ENCODE results near the gene SPC24. TPM values are rescaled to one million over a fixed set of nuclear protein-coding genes. Genes with fewer than 3 reads are reported as not detected.
A peak's percentile ranks its signal among the peaks of the same experiment; 100 is the strongest.

Gene SPC24
- total RNA-seq, 1 donor from 2014 or later: 1.1 TPM

- Histone ChIP-seq H3K27me3 (no peaks in the 10 kb centered on the region), H3K4me1 (peaks cover 14 to 27% of the 10 kb centered on the region in 2 donors), H3K36me3 (peaks cover 5 to 13% of the 10 kb centered on the region in 2 donors), H3K9me3 (no peaks in the 10 kb centered on the region), H3K27ac (peak overlapping the region; percentile 83 to 89), H3K4me3 (no peak overlapping the region)
- no peak for TF ChIP-seq CTCF (IDR thresholded peaks at IDR 0.05)
- no peak for DNase-seq (ENCODE audit: low spot score in 2 of 2)
- intact Hi-C loops (cut with DNase I): no loop called here
These were observed 43.3 kb upstream of the SPC24 start for GRCh38 chr19:11198769-11199424.

- Histone ChIP-seq H3K4me3 (peak overlapping the region in 1 of 2 donors; percentile 67), H3K27me3 (no peaks in the 10 kb centered on the region), H3K4me1 (peaks cover 21 to 32% of the 10 kb centered on the region in 2 donors), H3K9me3 (no peaks in the 10 kb centered on the region), H3K27ac (peak overlapping the region; percentile 83 to 89), H3K36me3 (peaks cover 13 to 20% of the 10 kb centered on the region in 2 donors)
- no peak for DNase-seq (ENCODE audit: low spot score in 2 of 2)
- TF ChIP-seq CTCF (IDR thresholded peaks at IDR 0.05): no peak
- intact Hi-C loops (cut with DNase I): no loop called here
These were observed 42.6 kb upstream of the SPC24 start for GRCh38 chr19:11198175-11198534.

GRCh38 chr19:11197291-11198174, 42.0 kb upstream of the SPC24 start, which contains the start of gene KANK2:
Gene KANK2 (minus strand): TSS chr19:11197545. CDS start chr19:11194511, 3,034 bp downstream.
- peak; percentile 39 to 88 for DNase-seq (ENCODE audit: low spot score in 2 of 2)
- intact Hi-C loops (cut with DNase I): loop anchor here (2.0 kb wide), 2 partner anchors 33 to 55 kb away; no protein-coding TSS in a partner anchor
- Histone ChIP-seq H3K4me1 (peaks cover 22 to 33% of the 10 kb centered on the region in 2 donors), H3K4me3 (peak within 1 kb of the TSS; percentile 67), H3K9me3 (no peaks in the 10 kb centered on the region), H3K27me3 (no peaks in the 10 kb centered on the region), H3K36me3 (peaks cover 19 to 26% of the 10 kb centered on the region in 2 donors), H3K27ac (peak within 1 kb of the TSS; percentile 83 to 89)
- TF ChIP-seq CTCF (IDR thresholded peaks at IDR 0.05): no peak

GRCh38 chr19:11196406-11197287, 41.1 kb upstream of the SPC24 start:
- TF ChIP-seq CTCF (IDR thresholded peaks at IDR 0.05): no peak
- H3K36me3 ChIP-seq: peaks cover 26 to 35% of the 10 kb centered on the region in 2 donors
- H3K27me3 ChIP-seq: no peaks in the 10 kb centered on the region
- H3K27ac ChIP-seq: peak overlapping the region; percentile 83 to 89
- H3K4me1 ChIP-seq: peaks cover 27 to 29% of the 10 kb centered on the region in 2 donors
- no peak for DNase-seq (ENCODE audit: low spot score in 2 of 2)
- intact Hi-C loops (cut with DNase I): loop anchor here (2.0 kb wide), 2 partner anchors 32 to 54 kb away; no protein-coding TSS in a partner anchor
- no peaks in the 10 kb centered on the region for H3K9me3 ChIP-seq
- H3K4me3 ChIP-seq: peak overlapping the region; percentile 67

- no peak for TF ChIP-seq CTCF (IDR thresholded peaks at IDR 0.05)
- Histone ChIP-seq H3K4me3 (peak overlapping the region; percentile 67), H3K4me1 (peaks cover 27 to 33% of the 10 kb centered on the region in 2 donors), H3K27me3 (no peaks in the 10 kb centered on the region), H3K36me3 (peaks cover 26 to 40% of the 10 kb centered on the region in 2 donors), H3K9me3 (no peaks in the 10 kb centered on the region), H3K27ac (peak overlapping the region; percentile 83 to 89)
- intact Hi-C loops (cut with DNase I): loop anchor here (2.0 kb wide), 2 partner anchors 31 to 53 kb away; no protein-coding TSS in a partner anchor
- no peak for DNase-seq (ENCODE audit: low spot score in 2 of 2)
These were observed 40.1 kb upstream of the SPC24 start for GRCh38 chr19:11195681-11196080.
